ENCODE data around the gene STX8.
"Not testable (repeated sequence)": the region's sequence is repeated elsewhere in the genome, so short reads cannot be mapped to it uniquely, and the experiment has no call there.

The STX8 gene

DNA sequence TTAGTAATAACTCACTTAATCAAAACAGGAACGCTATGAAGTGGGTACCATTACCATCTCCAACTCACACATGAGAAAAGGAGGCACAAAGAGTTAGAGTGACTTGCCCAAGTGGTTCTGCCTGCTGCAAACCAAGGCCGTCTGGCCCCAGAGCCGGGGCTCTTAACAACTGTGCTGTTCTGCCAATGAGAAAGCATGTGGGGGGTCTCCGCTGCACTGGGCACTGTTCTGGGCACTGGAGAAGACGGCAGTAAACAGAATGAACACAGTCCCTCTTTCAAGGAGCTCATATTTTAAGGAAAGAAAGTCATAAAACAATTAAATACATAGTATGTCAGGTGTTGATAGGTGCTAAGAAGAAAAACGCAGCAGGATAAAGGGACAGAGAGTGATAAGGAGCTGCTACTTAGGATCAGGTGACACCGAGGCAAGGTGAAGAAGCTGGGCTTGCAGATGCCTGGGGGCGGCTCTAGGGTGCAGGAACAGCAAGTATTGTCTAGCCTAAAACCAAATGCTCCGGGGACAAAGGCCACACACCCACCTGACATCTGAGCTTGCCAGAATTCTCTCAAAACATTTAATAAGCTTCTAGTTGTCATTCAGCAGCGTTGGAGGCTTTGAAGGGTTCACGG is 6.5 kb downstream of the STX8 start:
- DNase-seq (ENCODE audit: insufficient read length, low spot score), result no peak
- FAIRE-seq, result no peak

GRCh38 chr17:9568004-9568403 is 7.6 kb downstream of the STX8 start:
- TF ChIP-seq CTCF (IDR thresholded peaks at IDR 0.05; ENCODE audit: insufficient read depth, missing control alignments), result no peak
- DNase-seq (ENCODE audit: insufficient read length, low spot score), result no peak
- no peak for FAIRE-seq

More for the DNA sequence above, 6.5 kb downstream of the STX8 start:
- no peak for TF ChIP-seq CTCF (IDR thresholded peaks at IDR 0.05; ENCODE audit: insufficient read depth, missing control alignments)

DNA sequence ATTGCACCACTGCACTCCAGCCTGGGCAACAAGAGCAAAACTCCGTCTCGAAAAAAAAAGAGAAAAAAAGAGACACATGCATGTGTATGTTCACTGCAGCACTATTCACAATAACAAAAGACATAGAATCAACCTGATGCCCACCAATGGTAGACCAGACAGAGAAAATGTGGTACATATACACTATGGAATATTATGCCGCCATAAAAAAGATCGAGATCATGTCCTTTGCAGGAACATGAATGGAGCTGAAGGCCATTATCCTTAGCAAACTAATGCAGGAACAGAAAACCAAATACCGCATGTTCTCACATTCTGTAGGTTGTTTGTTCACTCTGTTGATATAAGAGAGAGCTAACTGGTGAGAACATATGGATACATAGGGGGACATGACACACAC is 8.9 kb downstream of the STX8 start:
- not testable (repeated sequence) for DNase-seq (ENCODE audit: insufficient read length, low spot score); FAIRE-seq

- no peak for TF ChIP-seq CTCF (IDR thresholded peaks at IDR 0.05; ENCODE audit: insufficient read depth, missing control alignments)
- no peak for DNase-seq (ENCODE audit: insufficient read length, low spot score)
- no peak for FAIRE-seq
These were observed 9.6 kb downstream of the STX8 start for GRCh38 chr17:9566067-9566466.

- TF ChIP-seq CTCF (IDR thresholded peaks at IDR 0.05; ENCODE audit: insufficient read depth, missing control alignments), result no peak
- FAIRE-seq (no peak), DNase-seq (ENCODE audit: insufficient read length, low spot score) (no peak)
These were observed 11.5 kb downstream of the STX8 start for GRCh38 chr17:9564104-9564503.

DNA sequence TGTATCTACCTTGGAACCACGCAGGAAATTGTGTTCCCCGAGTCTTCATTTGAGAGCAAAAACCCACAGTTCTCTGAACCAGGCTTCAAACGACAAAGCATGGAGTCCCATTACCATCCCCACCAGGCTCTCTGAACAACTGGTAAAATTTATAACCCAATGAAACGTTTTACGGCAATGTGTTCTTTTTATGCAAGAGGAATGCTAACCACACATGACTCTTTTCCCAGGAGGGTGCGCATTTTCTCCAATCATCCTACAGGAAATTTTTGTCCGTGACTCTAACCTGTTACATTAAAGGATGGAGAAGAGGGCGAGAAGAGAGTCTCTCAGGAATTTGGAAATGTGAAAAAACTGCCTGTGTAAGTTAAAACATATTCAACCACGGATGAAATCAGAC is 17.8 kb downstream of the STX8 start:
- FAIRE-seq (no peak), DNase-seq (ENCODE audit: insufficient read length, low spot score) (no peak)
- TF ChIP-seq CTCF (IDR thresholded peaks at IDR 0.05; ENCODE audit: insufficient read depth, missing control alignments), result no peak

- no peak for TF ChIP-seq CTCF (IDR thresholded peaks at IDR 0.05; ENCODE audit: insufficient read depth, missing control alignments)
- DNase-seq (ENCODE audit: insufficient read length, low spot score) (no peak), FAIRE-seq (no peak)
These were observed 18.4 kb downstream of the STX8 start for GRCh38 chr17:9557161-9557755.
